ENCODE data around the gene MAFF.
A peak's percentile ranks its signal among the peaks of the same experiment; 100 is the strongest.
"Not testable (repeated sequence)": the region's sequence is repeated elsewhere in the genome, so short reads cannot be mapped to it uniquely, and the experiment has no call there.

Gene MAFF

GRCh38 chr22:38228326-38228872 lies 26.6 kb downstream of the MAFF start:
- DNase-seq, result no peak

- DNase-seq, result no peak
Measured at GRCh38 chr22:38228873-38229740, 27.3 kb downstream of the MAFF start.

- peak; percentile 38 for DNase-seq
Measured at GRCh38 chr22:38230108-38230825, 28.5 kb downstream of the MAFF start.

GRCh38 chr22:38230916-38231315 lies 29.1 kb downstream of the MAFF start:
- DNase-seq, result no peak

- no peak for DNase-seq
Measured at GRCh38 chr22:38232196-38232595, 30.4 kb downstream of the MAFF start.

- DNase-seq, result no peak
Measured at GRCh38 chr22:38233427-38233826, 31.6 kb downstream of the MAFF start.

- DNase-seq, result not testable (repeated sequence)
Measured at GRCh38 chr22:38233856-38234255, 32.1 kb downstream of the MAFF start.

- DNase-seq, result no peak
Measured at GRCh38 chr22:38235240-38235850, 33.6 kb downstream of the MAFF start.

GRCh38 chr22:38236786-38237185 lies 35.0 kb downstream of the MAFF start:
- DNase-seq, result no peak

GRCh38 chr22:38238519-38239071 lies 36.8 kb downstream of the MAFF start:
- no peak for DNase-seq

- DNase-seq, result no peak
Measured at GRCh38 chr22:38239101-38239761, 37.4 kb downstream of the MAFF start.

- no peak for DNase-seq
Measured at GRCh38 chr22:38240734-38241252, 39.0 kb downstream of the MAFF start.

- no peak for DNase-seq
Measured at GRCh38 chr22:38243007-38243765, 41.4 kb downstream of the MAFF start.

GRCh38 chr22:38244106-38244505 lies 42.3 kb downstream of the MAFF start:
- DNase-seq, result no peak

- DNase-seq, result no peak
Measured at GRCh38 chr22:38246046-38246658, 44.4 kb downstream of the MAFF start.

- no peak for DNase-seq
Measured at GRCh38 chr22:38246692-38247091, 44.9 kb downstream of the MAFF start.

GRCh38 chr22:38247713-38248112 lies 45.9 kb downstream of the MAFF start:
- no peak for DNase-seq

- DNase-seq, result no peak
Measured at GRCh38 chr22:38248280-38248679, 46.5 kb downstream of the MAFF start.

GRCh38 chr22:38249301-38249700 lies 47.5 kb downstream of the MAFF start:
- DNase-seq, result no peak

- DNase-seq, result no peak
Measured at GRCh38 chr22:38249803-38250642, 48.2 kb downstream of the MAFF start.
